NOMO-1 treated with dmso at 0.1 percent for 144 hours (cell line): ENCODE measurements around the gene EP400.
"Not testable (repeated sequence)": the region's sequence is repeated elsewhere in the genome, so short reads cannot be mapped to it uniquely, and the experiment has no call there.

Source experiments
- DNase-seq: peaks from one replicate; lab custom pipeline; 2025; ENCODE audit not compliant: unreplicated experiment; lab: John Stamatoyannopoulos, UW

The EP400 gene

DNA sequence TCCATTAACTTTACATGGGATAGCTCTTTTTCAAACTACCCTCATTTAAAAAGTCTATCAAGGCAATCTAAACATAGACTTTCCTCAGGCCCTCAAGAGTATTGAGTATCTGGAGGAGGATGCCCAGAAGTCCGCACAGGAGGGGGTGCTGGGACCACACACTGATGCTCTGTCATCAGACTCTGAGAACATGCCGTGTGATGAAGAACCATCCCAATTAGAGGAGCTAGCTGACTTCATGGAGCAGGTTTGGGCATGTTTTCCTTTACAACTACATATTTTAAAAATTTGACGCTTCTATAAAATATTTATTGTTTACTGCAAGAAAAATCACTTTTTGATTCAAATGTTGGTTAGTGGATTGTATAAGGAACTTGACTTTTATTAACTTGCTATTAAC is 93.5 kb downstream of the EP400 start:
- no peak for DNase-seq

DNA sequence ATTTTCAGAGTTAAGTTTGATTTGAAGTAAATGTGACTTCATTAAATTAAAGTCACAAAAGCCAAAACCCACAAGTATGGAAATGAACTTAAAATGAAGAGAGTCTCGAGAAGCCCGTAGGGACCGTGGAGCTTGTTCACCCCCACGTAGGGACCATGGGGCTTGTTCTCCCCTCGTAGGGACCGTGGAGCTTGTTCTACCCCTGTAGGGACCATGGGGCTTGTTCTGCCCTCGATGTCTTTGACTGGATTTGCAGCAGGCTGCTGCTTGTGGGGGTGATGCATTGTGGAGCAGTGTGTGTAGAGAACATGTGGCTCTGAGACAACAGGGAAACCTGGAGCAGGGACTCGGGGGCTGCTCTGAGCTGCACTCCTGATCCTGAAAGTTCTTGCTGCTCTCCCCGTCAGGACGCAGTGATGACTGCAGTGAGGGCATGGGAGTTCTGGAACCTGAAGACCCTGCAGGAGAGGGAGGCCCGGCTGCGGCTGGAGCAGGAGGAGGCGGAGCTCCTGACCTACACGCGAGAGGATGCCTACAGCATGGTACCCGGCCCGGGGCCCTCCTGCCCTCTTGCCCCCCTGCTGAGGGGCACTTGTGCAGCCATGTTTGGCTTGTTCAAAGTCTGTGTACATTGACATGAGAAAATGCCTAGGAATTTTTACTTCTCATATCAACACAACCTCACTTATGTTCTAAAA is 94.2 kb downstream of the EP400 start:
- no peak for DNase-seq

DNA sequence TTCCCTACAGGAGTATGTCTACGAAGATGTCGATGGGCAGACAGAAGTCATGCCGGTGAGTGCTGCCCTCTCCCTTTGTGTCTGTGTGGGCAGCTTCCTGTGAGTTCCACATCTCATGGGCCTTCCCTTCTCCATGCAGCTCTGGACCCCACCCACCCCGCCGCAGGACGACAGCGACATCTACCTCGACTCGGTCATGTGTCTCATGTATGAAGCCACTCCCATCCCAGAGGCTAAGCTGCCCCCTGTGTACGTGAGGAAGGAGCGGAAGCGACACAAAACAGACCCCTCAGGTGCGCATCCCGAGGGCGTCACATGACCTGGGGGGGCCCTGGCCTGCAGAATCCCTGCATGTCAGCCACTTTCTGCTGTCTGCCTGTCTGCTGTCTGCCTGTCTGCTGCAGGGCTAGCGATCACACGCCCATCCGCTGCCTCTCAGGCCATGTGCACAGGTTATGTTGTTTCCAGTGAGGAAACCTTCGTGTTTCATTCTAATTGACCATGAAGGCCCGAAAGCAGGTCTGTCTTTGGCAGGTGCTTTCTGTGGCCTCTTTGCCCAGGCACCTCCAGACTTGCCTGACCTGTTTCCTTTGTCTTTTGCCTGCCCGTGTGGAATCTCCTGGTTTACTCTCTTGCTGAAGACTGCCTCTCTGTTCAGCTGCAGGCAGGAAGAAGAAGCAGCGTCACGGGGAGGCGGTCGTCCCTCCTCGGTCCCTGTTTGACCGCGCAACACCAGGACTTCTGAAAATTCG is 95.1 kb downstream of the EP400 start:
- DNase-seq = no peak

DNA sequence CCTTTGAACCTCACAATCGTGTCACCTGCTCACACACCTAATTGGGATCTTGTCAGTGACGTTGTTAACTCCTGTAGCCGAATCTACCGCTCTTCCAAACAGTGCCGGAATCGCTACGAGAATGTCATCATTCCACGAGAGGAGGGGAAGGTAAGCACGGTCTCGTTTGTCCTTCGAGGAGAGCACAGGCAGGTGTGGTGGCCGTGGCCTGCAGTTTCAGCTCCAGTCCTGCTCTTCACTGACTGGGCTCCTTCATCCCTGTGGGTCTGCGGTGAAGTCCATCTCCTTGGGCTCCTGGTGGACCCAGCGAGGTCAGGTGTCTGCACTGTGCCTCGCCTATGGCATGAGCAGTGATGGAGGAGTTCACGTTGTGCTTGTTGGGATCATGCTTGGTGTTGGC is 96.0 kb downstream of the EP400 start:
- no peak for DNase-seq

DNA sequence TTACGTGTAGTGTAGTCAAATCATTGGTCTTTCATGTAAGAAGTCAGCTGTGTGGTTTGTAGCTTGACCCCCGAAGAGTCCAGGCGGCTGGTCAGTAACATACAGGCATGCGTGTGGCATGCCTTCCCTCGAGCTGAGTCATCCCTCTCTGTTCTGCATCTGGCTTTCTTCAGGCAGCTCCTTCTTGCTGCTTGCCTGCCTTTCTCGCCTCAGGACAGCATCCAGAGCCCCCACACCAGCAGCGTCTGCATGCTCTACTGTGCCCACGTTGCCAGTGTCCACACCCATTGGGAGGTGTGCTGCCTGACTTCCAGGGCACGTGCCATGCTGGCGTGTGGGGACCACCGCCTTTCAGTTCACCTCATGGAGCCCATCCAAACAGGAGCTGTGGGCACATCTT is 96.8 kb downstream of the EP400 start:
- DNase-seq = no peak

DNA sequence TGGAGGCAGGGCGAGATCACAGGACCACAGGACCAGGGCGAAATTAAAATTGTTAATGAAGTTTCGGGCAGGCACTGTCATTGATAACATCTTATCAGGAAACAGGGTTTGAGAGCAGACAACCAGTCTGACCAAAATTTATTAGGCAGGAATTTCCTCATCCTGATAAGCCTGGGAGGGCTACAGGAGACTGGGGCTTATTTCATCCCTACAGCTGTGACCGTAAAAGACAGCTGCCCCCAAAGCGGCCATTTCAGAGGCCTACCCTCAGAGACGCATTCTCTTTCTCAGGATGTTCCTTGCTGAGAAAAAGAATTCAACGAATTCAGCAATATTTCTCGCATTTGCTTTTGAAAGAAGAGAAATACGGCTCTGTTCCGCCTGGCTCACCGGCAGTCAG is 97.9 kb downstream of the EP400 start:
- DNase-seq = not testable (repeated sequence)

DNA sequence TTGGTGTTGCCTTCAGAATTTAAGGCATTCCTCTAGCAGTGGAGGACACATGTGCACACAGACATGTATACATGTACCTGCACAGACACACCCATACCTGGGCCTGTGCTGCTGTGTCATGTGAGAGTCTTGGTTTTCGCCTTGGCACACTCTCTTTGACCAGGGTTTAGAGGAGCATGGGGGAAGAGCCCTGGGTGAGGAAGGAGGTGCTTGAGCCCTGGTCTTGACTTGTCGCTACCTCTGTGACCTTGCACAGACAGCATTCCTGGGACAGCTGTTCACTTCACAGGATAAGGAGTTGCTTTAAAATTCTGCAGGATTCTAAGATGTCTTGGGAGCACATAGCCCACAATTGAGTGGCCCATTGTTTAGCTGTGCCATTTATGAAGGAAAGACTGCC is 99.7 kb downstream of the EP400 start:
- no peak for DNase-seq

DNA sequence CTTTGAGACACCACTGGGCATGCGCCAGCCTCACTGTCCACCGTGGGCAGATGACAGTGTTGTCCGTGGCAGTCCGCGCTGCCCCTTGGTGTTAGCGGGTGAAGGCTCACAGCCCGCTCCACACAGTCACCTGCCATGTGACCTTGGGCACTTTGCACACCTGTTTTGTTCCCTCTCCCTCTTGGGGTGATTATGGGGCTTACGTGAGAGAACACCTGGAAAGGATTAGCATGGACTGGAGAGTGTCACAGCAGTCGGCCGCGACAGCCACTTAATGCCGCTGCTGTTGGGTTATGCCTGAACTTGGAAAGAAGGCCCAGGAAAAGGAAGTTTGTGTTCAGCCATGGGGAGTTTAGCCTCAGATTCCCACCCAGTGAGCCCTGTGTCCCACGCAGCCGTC is 100.1 kb downstream of the EP400 start:
- no peak for DNase-seq

DNA sequence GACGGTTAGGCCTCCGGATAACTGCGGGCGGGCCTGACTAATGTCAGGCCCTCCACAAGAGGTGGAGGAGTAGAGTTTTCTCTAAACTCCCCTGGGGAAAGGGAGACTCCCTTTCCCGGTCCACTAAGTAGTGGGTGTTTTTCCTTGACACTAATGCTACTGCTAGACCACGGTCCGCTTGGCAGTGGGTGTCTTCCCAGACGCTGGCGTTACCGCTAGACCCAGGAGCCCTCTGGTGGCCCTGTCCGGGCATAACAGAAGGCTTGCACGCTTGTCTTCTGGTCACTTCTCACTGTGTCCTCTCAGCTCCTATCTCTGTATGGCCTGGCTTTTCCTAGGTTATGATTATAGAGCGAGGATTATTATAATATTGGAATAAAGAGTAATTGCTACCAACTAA is 102.0 kb downstream of the EP400 start:
- DNase-seq = not testable (repeated sequence)

DNA sequence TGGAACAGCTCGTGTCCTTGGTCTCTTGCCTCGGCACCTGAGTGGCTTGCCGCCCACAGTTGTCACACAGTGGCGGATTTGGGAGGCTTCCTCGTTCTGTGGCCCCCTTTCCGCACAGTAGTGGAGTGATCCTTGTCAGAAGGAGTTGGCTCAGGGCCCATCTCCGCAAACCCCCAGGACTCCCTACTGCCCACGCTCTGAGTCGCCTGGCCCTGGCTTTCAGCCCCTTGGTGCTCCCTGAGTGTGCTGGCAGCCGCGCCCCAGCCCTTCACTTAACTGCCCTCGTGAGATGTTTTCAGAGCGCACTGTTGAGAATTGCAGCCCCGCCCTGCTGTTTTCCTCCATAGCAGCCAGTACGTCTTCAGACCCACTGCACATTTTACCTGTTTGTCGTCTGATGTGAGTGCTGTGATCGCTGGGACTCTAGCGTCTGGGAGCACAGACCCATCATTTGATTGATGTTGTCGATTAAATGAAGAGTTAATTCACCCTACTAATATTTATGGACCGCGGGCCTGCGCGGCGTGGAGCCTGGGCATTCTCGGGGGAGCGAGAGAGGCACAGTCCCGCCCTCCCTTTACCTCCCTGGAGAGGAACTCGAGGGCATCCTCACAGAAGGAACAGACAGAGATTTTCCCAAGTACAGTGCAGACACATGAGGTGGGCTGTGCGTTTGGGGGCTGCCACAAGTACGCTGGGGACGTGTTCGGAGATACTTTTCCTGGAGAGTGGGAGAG is 102.6 kb downstream of the EP400 start:
- no peak for DNase-seq

DNA sequence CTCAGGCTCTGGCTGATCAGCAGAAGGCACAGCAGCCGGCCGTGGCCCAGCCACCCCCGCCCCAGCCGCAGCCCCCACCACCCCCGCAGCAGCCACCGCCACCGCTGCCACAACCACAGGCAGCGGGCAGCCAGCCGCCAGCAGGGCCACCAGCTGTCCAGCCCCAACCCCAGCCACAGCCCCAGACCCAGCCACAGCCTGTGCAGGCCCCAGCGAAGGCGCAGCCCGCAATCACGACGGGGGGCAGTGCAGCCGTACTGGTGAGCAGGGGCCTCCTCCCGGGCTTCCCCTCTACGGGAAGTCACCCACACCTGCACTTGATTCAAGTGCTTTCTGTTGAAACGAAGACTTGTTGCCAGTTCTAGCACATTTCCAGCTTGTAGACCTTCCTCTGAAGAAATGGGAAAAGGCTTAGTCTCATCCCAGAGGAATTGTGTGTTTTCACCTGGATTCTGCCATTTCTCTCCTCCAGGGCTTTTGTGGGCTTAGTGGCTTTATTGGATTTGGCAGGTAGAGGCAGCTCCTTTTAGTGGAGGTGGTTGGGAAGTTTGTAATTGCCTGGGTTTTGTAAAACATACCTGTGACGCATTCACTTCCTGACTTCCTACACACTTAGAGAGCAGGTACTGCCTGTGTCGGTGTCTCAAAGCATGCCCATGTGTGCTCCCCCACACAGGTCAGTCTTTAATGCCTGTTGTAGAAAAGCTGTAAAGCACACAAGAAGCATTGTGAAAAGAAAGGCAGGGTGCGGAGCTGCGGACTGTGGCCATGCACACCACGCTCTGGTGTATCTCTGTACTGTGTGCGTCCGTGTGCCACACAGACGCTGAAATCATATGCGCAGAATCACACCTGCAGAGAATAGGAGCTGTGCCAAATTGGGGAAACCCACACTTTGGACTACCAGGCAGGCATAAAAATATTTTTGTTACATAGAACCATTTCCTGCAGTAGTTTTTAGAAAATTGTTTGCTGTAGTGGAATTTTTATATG is 103.9 kb downstream of the EP400 start:
- no peak for DNase-seq

DNA sequence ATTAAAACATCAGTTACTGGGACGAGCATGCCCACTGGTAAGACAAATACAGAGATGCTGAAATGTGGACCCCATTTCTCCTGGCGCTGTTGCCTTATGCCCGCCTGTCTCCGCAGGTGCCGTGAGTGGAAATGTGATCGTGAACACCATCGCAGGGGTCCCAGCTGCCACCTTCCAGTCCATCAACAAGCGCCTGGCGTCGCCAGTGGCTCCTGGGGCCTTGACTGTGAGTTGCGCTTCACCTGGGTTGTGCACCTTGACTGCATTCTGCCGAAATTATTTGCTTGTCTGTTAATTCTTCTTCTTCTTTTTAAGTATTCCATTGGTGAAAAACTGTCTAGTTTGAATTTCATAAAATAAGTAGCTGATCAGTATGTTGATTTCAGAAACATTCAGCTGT is 105.2 kb downstream of the EP400 start:
- no peak for DNase-seq

DNA sequence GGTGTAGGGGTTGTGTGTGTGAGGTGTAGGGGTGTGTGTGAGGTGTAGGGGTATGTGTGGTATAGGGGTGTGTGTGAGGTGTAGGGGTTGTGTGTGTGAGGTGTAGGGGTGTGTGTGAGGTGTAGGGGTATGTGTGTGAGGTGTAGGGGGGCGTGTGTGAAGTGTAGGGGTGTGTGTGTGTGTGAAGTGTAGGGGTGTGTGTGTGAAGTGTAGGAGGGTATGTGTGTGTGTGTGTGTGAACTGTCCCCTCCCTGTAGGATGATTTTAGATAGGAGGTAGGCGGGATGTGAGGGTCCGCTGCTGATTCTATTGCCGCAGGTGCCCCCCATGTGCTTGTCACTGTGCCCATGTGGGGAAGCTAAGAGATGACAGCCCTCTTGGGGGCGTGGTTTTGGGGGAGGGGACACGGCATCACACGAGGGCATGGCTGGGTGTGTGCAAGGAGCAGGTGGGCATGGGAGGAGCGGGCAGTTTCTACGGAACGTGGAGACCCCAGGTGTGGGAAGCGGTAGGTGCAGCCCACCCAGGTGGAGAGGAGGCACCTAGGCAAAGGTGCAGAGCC is 105.9 kb downstream of the EP400 start:
- no peak for DNase-seq

DNA sequence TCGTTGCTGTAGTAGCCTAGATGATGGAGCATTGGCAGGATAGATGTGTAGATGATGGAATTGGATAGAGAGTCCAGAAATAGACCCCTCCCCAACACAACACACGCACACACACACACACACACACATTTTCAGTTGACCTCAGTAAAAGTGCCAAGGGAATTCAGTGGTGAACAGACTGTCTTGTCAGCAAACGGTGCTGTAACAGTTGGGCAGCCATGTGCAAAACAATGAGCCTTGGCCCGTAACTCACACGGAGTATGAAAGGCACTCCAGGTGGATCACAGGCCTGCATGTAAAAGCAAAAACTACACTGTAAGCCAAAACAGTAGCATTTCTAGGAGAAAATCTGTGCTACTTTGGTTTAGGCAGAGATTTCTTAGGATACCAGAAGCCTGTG is 106.6 kb downstream of the EP400 start:
- no peak for DNase-seq

DNA sequence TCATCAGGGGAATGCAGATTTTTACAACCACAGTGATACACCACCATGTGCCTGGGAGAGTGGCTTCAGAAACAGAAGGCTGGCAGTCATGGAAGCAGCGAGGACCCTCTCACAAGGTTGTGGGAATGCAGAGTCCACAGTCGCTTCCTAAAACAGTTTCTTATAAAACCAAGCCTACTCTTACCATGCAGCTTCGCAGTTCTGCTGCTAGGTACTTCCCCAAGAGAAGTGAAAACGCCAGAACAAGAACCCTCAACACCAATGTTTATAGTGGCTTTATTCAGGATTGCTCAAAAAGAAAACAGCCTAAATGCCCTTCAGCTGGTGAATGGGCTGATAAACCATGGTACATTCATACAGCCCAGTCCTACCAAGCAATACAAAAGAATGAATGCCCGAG is 107.2 kb downstream of the EP400 start:
- no peak for DNase-seq

DNA sequence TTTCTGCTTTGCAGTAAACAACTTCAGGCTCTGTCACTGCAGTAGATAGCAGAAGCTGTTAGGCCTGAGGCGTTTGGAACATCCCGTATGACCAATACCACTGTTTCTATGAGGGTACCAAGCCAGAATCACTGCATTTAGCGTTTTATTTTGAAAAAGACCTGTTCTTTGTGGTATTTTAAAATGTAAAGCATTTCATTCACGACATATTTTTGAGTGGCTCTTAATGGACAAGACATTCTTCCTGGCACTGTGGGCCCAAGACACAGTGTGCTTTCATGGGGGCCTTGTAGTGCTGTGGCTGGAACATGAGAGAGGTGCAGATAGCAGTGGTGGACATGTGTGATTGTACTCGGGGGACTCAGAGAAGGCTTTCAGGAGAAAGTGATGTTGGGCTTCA is 107.9 kb downstream of the EP400 start:
- DNase-seq = no peak

DNA sequence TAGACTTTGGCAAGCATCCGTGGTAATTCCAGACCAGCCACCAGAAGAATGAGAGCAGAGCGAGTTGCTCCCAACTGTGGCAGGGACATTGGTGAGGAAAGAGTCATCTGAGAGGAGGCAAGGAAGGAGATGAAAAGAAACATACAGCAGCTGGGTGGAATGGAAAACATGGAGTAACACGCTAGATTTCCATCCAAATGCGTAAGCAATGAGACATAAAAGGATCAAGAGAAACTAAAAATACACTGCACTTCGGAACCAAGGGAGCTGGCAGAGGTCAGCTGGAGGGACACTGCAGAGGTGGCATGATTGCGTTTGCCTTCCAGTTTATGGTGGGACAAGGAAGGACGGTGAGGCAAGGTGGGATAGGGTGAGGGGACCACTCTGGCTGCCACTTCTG is 111.5 kb downstream of the EP400 start:
- no peak for DNase-seq

DNA sequence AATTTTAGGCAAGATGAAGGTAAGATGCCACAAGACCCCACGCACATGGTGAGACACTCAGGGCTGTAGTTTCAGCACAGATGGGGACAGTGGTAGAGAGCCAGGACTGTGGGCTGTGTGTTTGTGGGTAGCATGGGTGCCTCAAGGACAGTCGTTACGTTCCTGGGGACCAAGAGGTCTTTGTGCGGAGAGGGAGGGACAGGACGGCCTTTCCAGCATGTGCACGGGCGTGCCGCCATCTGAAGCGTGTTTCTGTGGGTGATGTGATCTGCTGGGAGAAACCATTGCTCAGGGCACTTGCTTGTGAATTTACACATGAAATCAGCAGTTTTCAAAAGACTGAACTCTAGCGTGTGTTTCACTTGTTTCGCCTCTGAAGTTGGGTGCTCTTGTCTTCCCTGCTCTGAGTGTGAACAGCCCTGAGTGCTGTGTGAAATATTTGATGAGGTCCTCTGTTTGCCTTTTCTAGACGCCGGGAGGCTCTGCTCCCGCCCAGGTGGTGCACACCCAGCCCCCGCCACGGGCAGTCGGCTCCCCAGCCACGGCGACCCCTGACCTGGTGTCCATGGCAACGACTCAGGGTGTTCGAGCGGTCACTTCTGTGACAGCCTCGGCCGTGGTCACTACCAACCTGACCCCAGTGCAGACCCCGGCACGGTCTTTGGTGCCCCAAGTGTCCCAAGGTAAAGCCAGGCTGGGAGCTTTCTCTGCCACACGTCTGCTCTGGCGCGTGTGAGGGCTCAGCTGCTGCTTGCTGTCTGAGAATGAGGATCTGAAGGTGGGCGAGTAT is 112.1 kb downstream of the EP400 start:
- DNase-seq = no peak

DNA sequence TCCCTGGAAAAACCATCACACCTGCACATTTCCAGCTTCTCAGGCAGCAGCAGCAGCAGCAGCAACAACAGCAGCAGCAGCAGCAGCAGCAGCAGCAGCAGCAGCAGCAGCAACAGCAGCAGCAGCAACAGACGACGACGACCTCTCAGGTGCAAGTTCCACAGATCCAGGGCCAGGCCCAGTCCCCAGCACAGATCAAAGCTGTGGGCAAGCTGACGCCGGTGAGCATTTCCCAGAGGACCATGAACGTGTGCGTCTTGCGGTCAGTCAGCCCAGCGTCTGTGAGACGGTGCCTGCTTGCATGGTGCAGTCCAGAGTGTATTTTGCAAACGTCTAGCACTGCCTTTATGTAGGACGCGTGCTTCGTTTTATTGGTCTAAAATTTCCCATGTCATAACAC is 112.7 kb downstream of the EP400 start:
- DNase-seq = no peak

DNA sequence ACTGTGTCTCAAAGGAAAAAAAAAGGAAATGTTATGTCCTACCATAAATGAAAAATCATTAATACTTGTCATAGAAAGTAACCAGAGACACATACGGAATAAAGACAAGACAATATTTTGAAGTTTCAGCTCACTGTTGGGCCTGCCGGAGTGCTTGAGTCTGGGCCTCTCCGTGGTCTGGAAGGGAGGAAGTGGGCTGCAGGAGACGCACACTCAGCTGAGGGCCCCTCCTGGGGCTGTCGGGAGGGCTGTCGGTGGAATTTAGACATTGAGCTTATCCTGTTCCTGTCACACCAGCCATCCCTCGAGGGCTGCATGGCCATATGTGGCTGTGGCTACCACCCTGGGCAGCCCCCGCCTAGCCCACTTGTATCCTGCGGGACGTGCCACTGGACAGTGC is 113.7 kb downstream of the EP400 start:
- no peak for DNase-seq
